Astrocyte of the hippocampus (primary cell): ENCODE measurements around the gene SLC25A51.

ENCODE experiments used
- DNase-seq: peaks from one replicate; pipeline ENCODE4 v3.0.0; 2011; ENCODE audit warnings: low read depth, low spot score

SLC25A51 gene, protein sequence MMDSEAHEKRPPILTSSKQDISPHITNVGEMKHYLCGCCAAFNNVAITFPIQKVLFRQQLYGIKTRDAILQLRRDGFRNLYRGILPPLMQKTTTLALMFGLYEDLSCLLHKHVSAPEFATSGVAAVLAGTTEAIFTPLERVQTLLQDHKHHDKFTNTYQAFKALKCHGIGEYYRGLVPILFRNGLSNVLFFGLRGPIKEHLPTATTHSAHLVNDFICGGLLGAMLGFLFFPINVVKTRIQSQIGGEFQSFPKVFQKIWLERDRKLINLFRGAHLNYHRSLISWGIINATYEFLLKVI

GRCh38 chr9:37903647-37904444, at the start of gene SLC25A51:
Gene SLC25A51, minus strand, starts transcription at chr9:37904127. Its CDS starts 15,577 bp downstream, at chr9:37888550.
- DNase-seq = peak; percentile 96

DNA sequence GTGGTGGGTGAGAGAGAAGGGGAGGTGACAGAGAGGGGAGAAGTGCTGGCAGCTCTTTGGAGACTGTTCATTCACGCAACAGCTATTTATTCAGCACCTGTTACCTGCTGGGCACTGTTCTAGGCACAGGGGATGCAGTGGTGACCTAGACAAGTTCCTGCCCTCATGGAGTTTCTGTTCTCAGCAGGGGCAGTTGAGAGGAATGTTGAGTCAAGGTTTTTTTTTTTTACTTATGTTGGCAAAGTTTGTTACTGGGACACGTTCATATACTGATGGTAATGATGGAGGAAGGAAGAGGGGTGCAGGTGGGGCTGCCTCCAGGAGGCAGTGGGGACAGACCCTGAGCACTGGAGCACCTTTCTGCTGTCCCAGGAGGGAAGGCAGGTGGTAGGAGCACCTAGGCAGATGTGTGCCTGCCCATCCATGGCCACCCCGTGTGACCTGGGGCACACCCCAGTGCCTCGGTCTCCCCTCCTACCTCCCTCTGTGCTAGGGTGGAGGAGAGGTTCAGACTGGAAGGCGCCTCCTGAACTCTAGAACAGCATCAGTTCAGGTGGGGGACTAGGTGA, 49.4 kb upstream of the SLC25A51 start:
- no peak for DNase-seq

DNA sequence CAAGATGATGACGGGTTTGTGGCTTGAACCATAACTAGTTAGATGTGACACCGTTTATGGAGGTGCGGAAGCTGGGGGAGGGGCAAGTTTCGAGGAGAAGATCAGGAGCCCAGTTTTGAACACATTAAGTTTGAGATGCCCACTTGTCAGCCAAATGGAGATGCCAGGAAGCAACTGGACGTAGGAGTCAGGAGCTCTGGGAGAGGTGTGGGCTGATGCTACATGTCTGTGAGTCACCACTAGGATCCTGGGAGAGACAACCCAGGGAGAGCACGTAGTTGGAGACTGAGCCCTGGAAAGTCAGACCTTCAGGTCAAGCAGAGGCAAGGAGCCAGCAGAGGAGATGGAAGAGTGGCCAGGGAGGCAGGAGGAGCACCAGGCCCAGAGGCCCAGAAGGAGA, 48.8 kb upstream of the SLC25A51 start:
- DNase-seq = no peak

DNA sequence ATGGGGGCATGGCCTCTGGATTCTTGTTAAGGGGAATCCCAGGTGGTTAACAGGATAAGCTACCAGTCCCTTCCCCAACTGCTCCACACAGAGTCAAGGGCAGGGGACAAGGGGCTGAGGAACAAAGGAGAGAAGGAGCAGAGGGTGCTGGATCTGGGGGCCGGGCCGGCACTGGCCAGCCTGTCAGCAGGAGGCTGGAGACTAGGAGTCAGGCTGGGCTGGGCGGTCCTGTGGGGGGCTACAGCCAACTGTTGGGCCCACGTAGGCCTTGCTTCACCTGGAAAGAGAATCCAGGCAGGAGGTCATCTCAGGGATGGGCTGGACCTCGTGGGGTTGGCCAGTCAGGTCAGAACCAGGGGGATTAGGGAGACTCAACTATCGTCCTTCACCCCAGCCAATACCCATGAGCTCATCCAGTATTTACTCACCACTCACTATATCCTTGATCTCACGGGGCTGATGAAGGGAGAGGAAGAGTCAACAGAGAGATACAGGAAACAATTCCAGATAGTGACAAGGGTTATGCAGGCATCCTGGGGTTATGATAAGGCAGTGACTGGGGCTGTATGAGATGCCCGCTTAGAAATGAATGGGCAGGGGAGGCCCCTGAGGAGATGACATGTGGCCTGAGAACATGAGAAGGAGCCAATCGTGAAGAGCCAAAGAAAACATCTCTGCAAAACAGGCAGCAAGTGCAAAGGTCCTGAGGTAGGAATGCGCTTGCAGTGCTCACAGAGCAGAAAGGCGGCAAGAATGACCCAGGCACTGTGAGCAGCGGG, 47.9 kb upstream of the SLC25A51 start:
- no peak for DNase-seq

DNA sequence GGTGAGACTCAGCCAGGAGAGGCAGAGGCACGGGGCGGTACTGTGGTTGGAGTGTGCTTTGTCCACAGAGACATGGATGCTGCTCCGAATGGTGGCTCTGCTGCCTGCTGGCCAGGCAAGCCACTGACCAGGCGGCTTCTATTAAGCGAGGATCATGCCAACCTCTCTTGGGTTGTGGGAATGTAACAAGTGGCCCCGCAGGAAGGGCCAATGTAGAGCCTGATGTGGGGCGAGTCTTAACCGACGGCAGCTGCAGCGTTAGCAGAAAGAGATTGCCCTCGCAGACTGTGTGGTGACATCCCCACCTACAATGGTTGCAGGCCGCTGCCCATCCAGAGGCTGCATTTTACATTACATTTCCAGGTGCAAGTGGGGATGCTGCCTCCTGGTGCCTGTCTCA, 46.6 kb upstream of the SLC25A51 start:
- no peak for DNase-seq

DNA sequence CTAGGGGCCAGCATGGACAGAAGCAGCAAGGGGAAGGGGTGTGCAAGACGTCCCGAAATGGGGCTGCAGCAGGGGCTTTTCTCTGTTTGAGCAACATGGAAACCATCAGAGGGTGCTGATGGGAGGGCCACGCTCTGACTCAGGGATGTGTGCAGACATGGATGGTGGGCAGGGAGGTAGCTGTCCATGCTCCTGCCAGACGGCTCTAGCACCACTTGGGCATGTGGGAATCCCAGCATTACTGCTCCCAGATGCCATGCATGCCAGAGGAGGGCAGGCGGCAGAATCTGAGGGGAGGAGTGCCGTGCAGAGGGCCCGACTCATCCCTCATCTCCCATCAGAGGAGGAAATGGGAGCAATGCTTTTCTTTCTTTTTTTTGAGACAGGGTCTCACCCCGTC, 45.6 kb upstream of the SLC25A51 start:
- DNase-seq = peak; percentile 67

GRCh38 chr9:37948417-37948980, 44.6 kb upstream of the SLC25A51 start:
- peak; percentile 15 for DNase-seq

DNA sequence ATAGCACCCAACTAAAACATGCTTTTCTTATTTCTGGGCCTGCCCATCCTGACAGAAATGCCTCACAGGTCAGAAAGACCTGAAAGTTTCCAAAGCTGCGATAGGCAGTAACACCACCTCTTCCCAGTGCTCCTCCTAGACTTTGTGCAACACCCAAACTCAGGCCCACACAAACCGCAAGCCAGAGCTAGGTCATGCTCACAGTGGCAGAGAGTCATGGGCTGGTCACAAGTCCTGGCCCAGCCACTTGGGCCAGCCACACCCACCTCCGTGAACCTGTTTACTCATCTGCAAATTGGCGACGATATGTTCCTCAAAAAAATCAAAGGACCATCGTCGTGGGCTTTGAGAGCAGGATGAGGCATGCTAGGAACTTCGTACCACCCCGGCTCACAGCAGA, 44.0 kb upstream of the SLC25A51 start:
- peak; percentile 22 for DNase-seq

GRCh38 chr9:37947471-37947870, 43.5 kb upstream of the SLC25A51 start:
- DNase-seq = no peak

GRCh38 chr9:37946971-37947370, 43.0 kb upstream of the SLC25A51 start:
- no peak for DNase-seq

DNA sequence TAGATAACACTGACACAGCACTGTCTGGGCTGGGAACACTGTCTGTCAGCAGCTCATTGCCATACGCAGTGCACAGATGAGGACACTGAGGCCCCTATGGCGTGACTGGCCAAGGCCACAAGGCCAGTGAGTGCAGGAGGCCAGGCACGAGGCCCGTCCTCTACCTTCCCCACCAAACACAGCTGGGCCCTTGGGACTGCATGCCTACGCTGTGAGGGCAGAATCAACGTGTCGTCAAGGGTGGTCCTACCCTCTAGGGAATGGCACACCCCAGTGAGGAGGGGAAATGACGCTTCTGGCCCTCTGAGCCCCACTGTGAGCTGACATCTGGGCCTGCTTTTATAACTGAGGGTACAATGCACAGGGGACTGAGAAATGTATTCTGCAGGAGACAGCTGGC, 42.1 kb upstream of the SLC25A51 start:
- no peak for DNase-seq

GRCh38 chr9:37944671-37945481, 40.9 kb upstream of the SLC25A51 start:
- DNase-seq = peak; percentile 81

- peak; percentile 59 for DNase-seq
These were observed 40.3 kb upstream of the SLC25A51 start for GRCh38 chr9:37944266-37944650.

GRCh38 chr9:37943345-37944265, 39.7 kb upstream of the SLC25A51 start:
- DNase-seq = peak; percentile 96

DNA sequence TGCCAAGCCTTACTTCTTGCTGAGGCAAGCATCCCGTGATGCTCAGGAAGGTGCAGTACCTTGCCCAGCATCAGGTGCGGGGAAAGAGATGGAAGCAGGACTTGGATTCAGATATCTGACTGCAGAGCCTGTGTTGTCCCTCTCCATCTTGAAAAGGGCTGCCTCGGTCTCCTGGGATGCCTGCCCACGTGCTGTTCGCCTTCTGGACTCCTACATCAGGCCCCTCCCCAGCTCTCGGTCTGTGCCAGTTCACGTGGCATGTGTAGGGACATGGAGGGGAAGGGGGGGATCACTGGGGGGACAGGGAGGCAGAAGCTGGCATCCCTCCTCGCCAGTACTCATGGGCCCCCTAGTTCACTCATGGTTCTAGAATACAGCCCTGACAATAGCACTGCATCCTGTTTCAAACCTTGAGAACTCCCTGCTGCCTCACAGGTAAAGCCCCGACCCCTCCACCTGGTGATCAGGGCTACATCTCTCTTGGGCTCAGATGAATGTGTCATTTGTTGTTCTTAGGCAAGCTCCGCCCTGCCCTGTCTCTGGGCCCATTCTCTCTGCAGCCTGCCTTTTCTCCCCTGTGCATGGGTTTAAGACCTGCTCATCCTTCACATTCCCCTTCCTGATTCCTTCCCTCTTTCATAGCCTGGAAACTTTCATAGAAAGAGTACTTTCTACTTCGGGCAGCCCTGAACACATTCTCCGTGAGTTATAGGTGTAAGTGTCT, 38.9 kb upstream of the SLC25A51 start:
- no peak for DNase-seq

GRCh38 chr9:37941253-37941652, 37.3 kb upstream of the SLC25A51 start:
- DNase-seq = no peak

DNA sequence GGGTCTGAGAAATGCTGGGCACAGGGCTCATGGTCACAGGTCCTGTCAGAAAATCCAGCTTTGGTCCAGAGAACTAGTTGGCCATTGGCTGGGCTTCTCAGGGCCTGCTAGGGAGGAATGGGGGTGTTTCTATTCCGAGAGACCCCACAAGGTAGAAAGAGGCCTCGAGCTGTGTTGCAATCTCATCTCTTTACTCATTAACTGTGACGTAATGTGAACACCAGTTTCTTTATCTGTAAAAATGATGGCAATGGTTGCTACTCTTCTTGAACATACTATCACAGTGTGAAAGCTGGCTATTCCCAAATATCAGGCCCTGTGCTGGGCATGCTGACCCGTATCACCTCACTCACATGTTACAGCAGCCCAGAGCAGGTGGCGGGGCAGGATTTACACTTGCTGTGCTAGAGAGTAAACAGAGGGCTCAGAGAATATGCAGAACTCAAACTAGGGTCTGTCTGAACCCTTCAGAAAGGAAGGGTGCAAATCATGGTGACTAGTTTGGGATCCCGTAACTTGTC, 35.7 kb upstream of the SLC25A51 start:
- DNase-seq = no peak

- peak; percentile 77 for DNase-seq
These were observed 34.4 kb upstream of the SLC25A51 start for GRCh38 chr9:37938121-37938891.
